ENCODE data around the gene MCM6. TPM values are rescaled to one million over a fixed set of nuclear protein-coding genes. Genes with fewer than 3 reads are reported as not detected.

The MCM6 gene
- total RNA-seq (2022; extraction: Qiagen RNA extraction), result 45.2 to 58.5 TPM (median 46.9 TPM) in 5 replicates

GRCh38 chr2:135876066-135876711 is at the start of gene MCM6:
TSS of gene MCM6 (minus strand) at chr2:135876443. CDS start at chr2:135876365, 78 bp downstream.

GRCh38 chr2:135836596-135837270 is 39.5 kb downstream of the MCM6 start, which contains the start of gene LCT:
TSS of gene LCT (minus strand) at chr2:135837184. CDS start at chr2:135837169, 15 bp downstream.

Other genes with a start within 250 kb of the MCM6 start
- 28.6 to 47.2 TPM (median 38.5 TPM) in 5 replicates for gene UBXN4, start 134.6 kb downstream of the MCM6 start, total RNA-seq (2022; extraction: Qiagen RNA extraction)
- gene LCT, start 39.3 kb downstream of the MCM6 start, total RNA-seq (2022; extraction: Qiagen RNA extraction), result 0.02 to 0.05 TPM (median 0.05 TPM) in 5 replicates
- gene DARS1, start 109.2 kb upstream of the MCM6 start, total RNA-seq (2022; extraction: Qiagen RNA extraction), result 52.3 to 66.4 TPM (median 57.2 TPM) in 5 replicates
- 0.46 to 0.99 TPM (median 0.56 TPM) in 5 replicates for gene CXCR4, start 241.7 kb upstream of the MCM6 start, total RNA-seq (2022; extraction: Qiagen RNA extraction)

Data from A549 treated with Hydrocortisone at 1 μM for 4 hours (cell line).